Hepatocyte (in vitro differentiated cells): ENCODE results near the gene UBE2L3. TPM values are rescaled to one million over a fixed set of nuclear protein-coding genes. Genes with fewer than 3 reads are reported as not detected.
"Not testable (repeated sequence)": the region's sequence is repeated elsewhere in the genome, so short reads cannot be mapped to it uniquely, and the experiment has no call there.

ENCODE experiments used
- DNase-seq: peaks from one replicate; pipeline ENCODE4 v3.0.0-alpha.2; 2016; ENCODE audit warnings: low spot score
- H2AFZ ChIP-seq: fragments of 200-600 bp; sonication (generic); 2 replicates; pipeline ENCODE4 v1.6.0; 2016; ENCODE audit warnings: antibody characterized with exemption, mild to moderate bottlenecking
- H3K27ac ChIP-seq: fragments of 200-600 bp; sonication (generic); 2 replicates; pipeline ENCODE4 v1.5.1; 2016; ENCODE audit warnings: mild to moderate bottlenecking
- H3K27me3 ChIP-seq: fragments of 200-600 bp; sonication (generic); 2 replicates; pipeline ENCODE4 v1.6.1; 2016
- H3K36me3 ChIP-seq: fragments of 200-600 bp; sonication (generic); replicated peaks from 2 replicates; pipeline ENCODE4 v1.5.1; 2016; ENCODE audit warnings: low read depth; ENCODE audit not compliant: insufficient read depth
- H3K4me1 ChIP-seq: fragments of 200-600 bp; sonication (generic); 2 replicates; pipeline ENCODE4 v1.5.1; 2016; ENCODE audit warnings: mild to moderate bottlenecking, moderate library complexity; ENCODE audit not compliant: insufficient read depth
- H3K4me2 ChIP-seq: fragments of 200-600 bp; sonication (generic); 2 replicates; pipeline ENCODE4 v1.6.0; 2016
- H3K4me3 ChIP-seq: fragments of 200-600 bp; sonication (generic); 2 replicates; pipeline ENCODE4 v1.5.1; 2016; ENCODE audit warnings: mild to moderate bottlenecking
- H3K79me2 ChIP-seq: fragments of 200-600 bp; sonication (generic); 2 replicates; pipeline ENCODE4 v1.6.0; 2017; ENCODE audit warnings: mild to moderate bottlenecking
- H3K9me2 ChIP-seq: fragments of 200-600 bp; sonication (generic); replicated peaks from 2 replicates; pipeline ENCODE4 v1.6.0; 2017; ENCODE audit warnings: mild to moderate bottlenecking; ENCODE audit not compliant: insufficient read depth
- H3K9me3 ChIP-seq: fragments of 200-600 bp; sonication (generic); 2 replicates; pipeline ENCODE4 v1.5.1; 2016; ENCODE audit warnings: low read depth, mild to moderate bottlenecking
- H4K20me1 ChIP-seq: fragments of 200-600 bp; sonication (generic); 2 replicates; pipeline ENCODE4 v1.6.0; 2016; ENCODE audit warnings: mild to moderate bottlenecking; ENCODE audit not compliant: insufficient read depth, poor library complexity, severe bottlenecking
- EZH2 ChIP-seq: fragments of 200-600 bp; sonication (generic); IDR thresholded peaks from 2 replicates; pipeline ENCODE4 v1.6.1; 2016; ENCODE audit warnings: antibody characterized with exemption, mild to moderate bottlenecking, borderline replicate concordance
- EZH2phosphoT487 ChIP-seq: fragments of 200-600 bp; sonication (generic); IDR thresholded peaks from one replicate; pipeline ENCODE4 v1.6.1; 2018; ENCODE audit warnings: antibody characterized with exemption, mild to moderate bottlenecking, low read depth, moderate library complexity; ENCODE audit not compliant: unreplicated experiment, severe bottlenecking
- WGBS: methylation state at CpG from one replicate; pipeline ENCODE4 v1.1.6; 2016; ENCODE audit warnings: low lambda C conversion rate; ENCODE audit errors: missing lambda C conversion rate; 5-methylcytosine and 5-hydroxymethylcytosine counted together
- polyA plus RNA-seq: library from polyadenylated mRNA; unstranded; fragments of >200 nt; fragmentation: Nextera tagmentation; extraction: Ambion mirVana; gene quantifications from 2 replicates; pipeline ENCODE4 v1.2.1, GENCODE V29; 2016
- total RNA-seq: library from RNA; depleted of rRNA; stranded (reverse); fragments of >200 nt; gene quantifications from 2 replicates; pipeline ENCODE4 v1.2.3, GENCODE V29; 2014
- TF ChIP-seq, protein P1 (sequence below): fragments of 200-600 bp; sonication (generic); IDR thresholded peaks from 2 replicates; pipeline ENCODE4 v1.5.1; 2016; ENCODE audit warnings: antibody characterized with exemption, mild to moderate bottlenecking; ENCODE audit not compliant: poor library complexity

Gene UBE2L3
- total and polyA plus RNA-seq, 2 experiments from 2014 or later, result 49.3 to 91.0 TPM

DNA sequence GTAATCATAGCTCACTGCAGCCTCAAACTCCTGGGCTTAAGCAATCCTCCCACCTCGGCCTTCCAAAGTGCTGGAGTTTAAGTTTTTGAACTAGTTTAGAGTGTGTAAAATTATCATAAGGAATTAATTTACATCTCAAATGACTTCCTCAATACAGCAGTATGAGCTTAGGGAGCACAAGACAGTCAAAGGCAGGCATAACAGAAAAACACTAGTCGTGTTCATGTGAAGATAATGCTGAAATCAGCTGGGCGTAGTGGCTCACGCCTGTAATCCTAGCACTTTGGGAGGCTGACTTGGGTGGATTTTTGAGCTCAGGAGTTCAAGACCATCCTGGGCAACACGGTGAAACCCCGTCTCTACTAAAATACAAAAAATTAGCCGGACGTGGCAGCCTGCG is 36.5 kb downstream of the UBE2L3 start:
- Histone ChIP-seq H3K4me3 (no peak overlapping the region), H3K9me2 (no peaks in the 10 kb centered on the region), H3K9me3 (no peaks in the 10 kb centered on the region), H3K4me2 (no peak overlapping the region), H3K36me3 (no peaks in the 10 kb centered on the region), H3K4me1 (no peaks in the 10 kb centered on the region), H4K20me1 (peaks cover 98% of the 10 kb centered on the region), H2AFZ (no peak overlapping the region), H3K27ac (no peak overlapping the region), H3K27me3 (no peaks in the 10 kb centered on the region), H3K79me2 (peaks cover 100% of the 10 kb centered on the region)
- no peak for DNase-seq
- 95% methylated on average over 9 of the region's 9 CpGs for WGBS
- TF ChIP-seq EZH2, result no peak
- TF ChIP-seq, protein P1, sequence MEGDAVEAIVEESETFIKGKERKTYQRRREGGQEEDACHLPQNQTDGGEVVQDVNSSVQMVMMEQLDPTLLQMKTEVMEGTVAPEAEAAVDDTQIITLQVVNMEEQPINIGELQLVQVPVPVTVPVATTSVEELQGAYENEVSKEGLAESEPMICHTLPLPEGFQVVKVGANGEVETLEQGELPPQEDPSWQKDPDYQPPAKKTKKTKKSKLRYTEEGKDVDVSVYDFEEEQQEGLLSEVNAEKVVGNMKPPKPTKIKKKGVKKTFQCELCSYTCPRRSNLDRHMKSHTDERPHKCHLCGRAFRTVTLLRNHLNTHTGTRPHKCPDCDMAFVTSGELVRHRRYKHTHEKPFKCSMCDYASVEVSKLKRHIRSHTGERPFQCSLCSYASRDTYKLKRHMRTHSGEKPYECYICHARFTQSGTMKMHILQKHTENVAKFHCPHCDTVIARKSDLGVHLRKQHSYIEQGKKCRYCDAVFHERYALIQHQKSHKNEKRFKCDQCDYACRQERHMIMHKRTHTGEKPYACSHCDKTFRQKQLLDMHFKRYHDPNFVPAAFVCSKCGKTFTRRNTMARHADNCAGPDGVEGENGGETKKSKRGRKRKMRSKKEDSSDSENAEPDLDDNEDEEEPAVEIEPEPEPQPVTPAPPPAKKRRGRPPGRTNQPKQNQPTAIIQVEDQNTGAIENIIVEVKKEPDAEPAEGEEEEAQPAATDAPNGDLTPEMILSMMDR, result no peak
- no peak for TF ChIP-seq EZH2phosphoT487

DNA sequence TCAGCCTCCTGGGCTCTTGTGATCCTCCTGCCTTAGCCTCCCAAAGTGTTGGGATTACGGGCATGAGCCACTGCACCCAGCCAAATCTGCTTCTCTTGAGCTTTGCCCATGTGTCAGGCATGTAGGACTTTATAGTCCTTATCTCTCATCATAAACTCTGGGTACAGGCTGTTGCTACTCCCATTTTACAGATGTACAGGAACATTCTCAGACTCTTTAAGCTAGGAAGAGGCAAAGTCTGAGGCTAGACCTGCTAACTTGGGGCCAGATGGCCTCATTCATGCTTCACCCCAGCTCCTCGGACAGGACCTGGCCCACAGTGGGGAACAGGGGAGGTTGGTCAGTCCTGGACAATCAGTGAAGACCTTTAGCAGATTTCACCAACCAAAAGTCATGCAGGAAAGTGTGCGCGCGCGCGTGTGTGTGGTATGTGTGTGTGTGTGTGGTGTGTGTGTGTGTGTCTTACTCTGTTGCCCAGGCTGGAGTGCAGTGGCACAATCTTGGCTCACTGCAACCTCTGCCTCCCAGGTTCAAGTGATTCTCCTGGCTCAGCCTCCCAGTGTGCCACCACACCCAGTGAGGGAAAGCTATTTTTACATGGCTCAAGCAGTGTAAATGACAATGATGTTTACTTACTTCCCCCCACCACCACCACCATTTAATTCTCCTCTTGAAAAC is 38.5 kb downstream of the UBE2L3 start:
- Histone ChIP-seq H4K20me1 (peaks cover 98% of the 10 kb centered on the region), H3K27ac (no peak overlapping the region), H3K27me3 (no peaks in the 10 kb centered on the region), H3K79me2 (peaks cover 100% of the 10 kb centered on the region), H2AFZ (no peak overlapping the region), H3K4me2 (no peak overlapping the region), H3K9me2 (no peaks in the 10 kb centered on the region), H3K4me3 (no peak overlapping the region), H3K9me3 (no peaks in the 10 kb centered on the region), H3K36me3 (no peaks in the 10 kb centered on the region), H3K4me1 (no peaks in the 10 kb centered on the region)
- WGBS, result 100% methylated on average over 7 of the region's 7 CpGs
- TF ChIP-seq, protein P1, result no peak
- no peak for TF ChIP-seq EZH2phosphoT487
- DNase-seq, result no peak

DNA sequence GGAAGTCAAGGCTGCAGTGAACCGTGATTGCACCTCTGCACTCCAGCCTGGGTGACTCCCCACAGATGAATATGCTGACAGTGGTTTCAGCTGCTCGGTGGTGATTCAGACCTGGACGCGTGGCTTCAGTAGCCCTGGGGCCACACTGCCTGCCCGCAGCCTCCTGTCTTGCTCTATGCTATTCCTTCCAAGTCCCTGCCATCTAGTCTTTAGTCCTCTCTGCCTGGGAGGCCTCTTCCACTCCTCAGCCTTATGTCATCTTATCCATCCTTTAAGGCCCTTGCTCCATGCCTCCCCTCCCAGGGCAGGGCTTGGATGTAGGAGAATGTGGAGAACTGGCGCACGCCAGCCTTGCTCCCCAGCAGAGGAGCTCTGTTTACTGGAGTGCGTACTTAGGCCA is 39.3 kb downstream of the UBE2L3 start:
- 96% methylated on average over 8 of the region's 8 CpGs for WGBS
- no peak overlapping the region for H2AFZ ChIP-seq
- no peaks in the 10 kb centered on the region for H3K9me2 ChIP-seq
- H3K9me3 ChIP-seq, result no peaks in the 10 kb centered on the region
- no peaks in the 10 kb centered on the region for H3K4me1 ChIP-seq
- H4K20me1 ChIP-seq, result peaks cover 99% of the 10 kb centered on the region
- DNase-seq, result no peak
- no peak for TF ChIP-seq EZH2
- TF ChIP-seq EZH2phosphoT487, result no peak
- TF ChIP-seq, protein P1, result no peak
- H3K4me3 ChIP-seq, result no peak overlapping the region
- no peak overlapping the region for H3K27ac ChIP-seq
- no peak overlapping the region for H3K4me2 ChIP-seq
- H3K36me3 ChIP-seq, result no peaks in the 10 kb centered on the region
- H3K79me2 ChIP-seq, result peaks cover 100% of the 10 kb centered on the region
- H3K27me3 ChIP-seq, result no peaks in the 10 kb centered on the region

DNA sequence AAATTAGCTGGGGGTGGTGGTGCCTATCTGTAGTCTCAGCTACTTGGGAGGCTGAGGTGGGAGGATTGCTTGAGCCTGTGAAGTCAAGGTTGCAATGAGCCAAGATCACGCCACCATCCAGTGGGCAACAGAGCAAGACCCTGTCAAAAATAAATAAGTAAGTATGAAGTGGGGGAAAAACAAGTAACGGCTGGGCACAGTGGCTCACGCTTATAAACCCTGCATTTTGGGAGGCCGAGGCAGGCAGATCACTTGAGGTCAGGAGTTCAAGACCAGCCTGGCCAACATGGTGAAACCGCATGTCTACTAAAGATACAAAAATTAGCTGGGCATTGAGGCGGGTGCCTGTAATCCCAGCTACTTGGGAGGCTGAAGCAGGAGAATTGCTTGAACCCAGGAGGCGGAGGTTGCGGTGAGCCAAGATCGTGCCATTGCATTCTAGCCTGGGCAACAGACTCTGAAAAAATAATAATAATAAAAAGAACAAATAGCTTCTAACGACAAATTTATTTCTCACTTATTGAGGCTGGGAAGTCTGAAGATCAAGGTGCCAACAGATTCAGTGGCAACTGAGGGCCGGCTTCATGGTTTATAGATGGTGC is 42.1 kb downstream of the UBE2L3 start:
- Histone ChIP-seq H4K20me1 (peaks cover 95% of the 10 kb centered on the region), H3K79me2 (peaks cover 97% of the 10 kb centered on the region)
- not testable (repeated sequence) for H3K9me3 ChIP-seq, H3K4me2 ChIP-seq, H2AFZ ChIP-seq, H3K4me3 ChIP-seq, H3K27ac ChIP-seq, H3K36me3 ChIP-seq, DNase-seq, H3K4me1 ChIP-seq, H3K9me2 ChIP-seq, H3K27me3 ChIP-seq
- WGBS, result 98% methylated on average over 11 of the region's 11 CpGs
